ENCODE results near the gene NTRK3.

DNA sequence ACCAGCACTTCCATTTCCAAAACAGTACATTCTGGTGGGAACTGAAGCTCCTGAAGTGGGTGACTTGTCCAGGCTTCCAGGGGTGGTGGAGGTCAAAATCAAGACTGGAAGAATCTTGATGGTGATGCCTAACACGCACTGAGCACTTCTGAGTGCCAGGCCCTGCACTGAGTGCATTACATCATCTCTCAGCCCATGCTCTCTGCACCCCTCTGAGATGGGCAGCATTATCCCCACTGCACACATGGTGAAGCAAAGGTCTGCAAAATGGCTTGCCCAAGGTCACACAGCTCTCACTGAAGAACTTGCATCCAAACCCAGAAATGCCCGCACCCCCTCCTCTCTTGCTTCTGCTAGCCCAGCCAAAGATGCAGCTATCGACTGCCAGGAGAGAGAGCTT is 36.9 kb downstream of the NTRK3 start:
- TF ChIP-seq GTF2F1 (IDR thresholded peaks at IDR 0.05; ENCODE audit: borderline replicate concordance, low read depth, low read length) (no peak), POLR2A (IDR thresholded peaks at IDR 0.05; ENCODE audit: control extremely low read depth in 1 of 2, low read depth in 2 of 2, low read length in 2 of 2) (no peak), SP1 (IDR thresholded peaks at IDR 0.05; ENCODE audit: low read depth, low read length) (no peak), SIX5 (IDR thresholded peaks at IDR 0.05; ENCODE audit: low read depth, low read length) (no peak), RFX5 (IDR thresholded peaks at IDR 0.05; ENCODE audit: borderline replicate concordance, low read depth, low read length) (no peak), MAFK (IDR thresholded peaks at IDR 0.05; ENCODE audit: low read depth, low read length) (no peak), YY1 (IDR thresholded peaks at IDR 0.05; ENCODE audit: low read depth, low read length) (no peak), TAF1 (IDR thresholded peaks at IDR 0.05; ENCODE audit: low read depth, low read length) (no peak), SP4 (IDR thresholded peaks at IDR 0.05; ENCODE audit: low read length) (no peak), EZH2 (IDR thresholded peaks at IDR 0.05; ENCODE audit: low read depth, low read length, severe bottlenecking) (no peak), SRF (IDR thresholded peaks at IDR 0.05; ENCODE audit: low read depth, low read length) (no peak)
- TF ChIP-seq, protein P1, sequence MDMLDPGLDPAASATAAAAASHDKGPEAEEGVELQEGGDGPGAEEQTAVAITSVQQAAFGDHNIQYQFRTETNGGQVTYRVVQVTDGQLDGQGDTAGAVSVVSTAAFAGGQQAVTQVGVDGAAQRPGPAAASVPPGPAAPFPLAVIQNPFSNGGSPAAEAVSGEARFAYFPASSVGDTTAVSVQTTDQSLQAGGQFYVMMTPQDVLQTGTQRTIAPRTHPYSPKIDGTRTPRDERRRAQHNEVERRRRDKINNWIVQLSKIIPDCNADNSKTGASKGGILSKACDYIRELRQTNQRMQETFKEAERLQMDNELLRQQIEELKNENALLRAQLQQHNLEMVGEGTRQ (IDR thresholded peaks at IDR 0.05; ENCODE audit: low read length) = no peak
- TF ChIP-seq, protein P2, sequence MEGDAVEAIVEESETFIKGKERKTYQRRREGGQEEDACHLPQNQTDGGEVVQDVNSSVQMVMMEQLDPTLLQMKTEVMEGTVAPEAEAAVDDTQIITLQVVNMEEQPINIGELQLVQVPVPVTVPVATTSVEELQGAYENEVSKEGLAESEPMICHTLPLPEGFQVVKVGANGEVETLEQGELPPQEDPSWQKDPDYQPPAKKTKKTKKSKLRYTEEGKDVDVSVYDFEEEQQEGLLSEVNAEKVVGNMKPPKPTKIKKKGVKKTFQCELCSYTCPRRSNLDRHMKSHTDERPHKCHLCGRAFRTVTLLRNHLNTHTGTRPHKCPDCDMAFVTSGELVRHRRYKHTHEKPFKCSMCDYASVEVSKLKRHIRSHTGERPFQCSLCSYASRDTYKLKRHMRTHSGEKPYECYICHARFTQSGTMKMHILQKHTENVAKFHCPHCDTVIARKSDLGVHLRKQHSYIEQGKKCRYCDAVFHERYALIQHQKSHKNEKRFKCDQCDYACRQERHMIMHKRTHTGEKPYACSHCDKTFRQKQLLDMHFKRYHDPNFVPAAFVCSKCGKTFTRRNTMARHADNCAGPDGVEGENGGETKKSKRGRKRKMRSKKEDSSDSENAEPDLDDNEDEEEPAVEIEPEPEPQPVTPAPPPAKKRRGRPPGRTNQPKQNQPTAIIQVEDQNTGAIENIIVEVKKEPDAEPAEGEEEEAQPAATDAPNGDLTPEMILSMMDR (IDR thresholded peaks at IDR 0.05; ENCODE audit: control extremely low read depth in 1 of 3, insufficient read depth in 1 of 3, low read depth in 1 of 3, low read length in 3 of 3) = no peak
